Activated CD8-positive, alpha-beta T cell treated with anti-CD3 and anti-CD28 coated beads for 36 hours (primary cell): Measurements from ENCODE around the gene B3GALT6. TPM values are rescaled to one million over a fixed set of nuclear protein-coding genes. Genes with fewer than 3 reads are reported as not detected.
A peak's percentile ranks its signal among the peaks of the same experiment; 100 is the strongest.

Source experiments
- ATAC-seq: fragments of 200-7000 bp; cut with Tn5 transposase; one replicate; pipeline ENCODE4 v1.10.0; 2021; ENCODE audit warnings: mild to moderate bottlenecking, moderate library complexity
- CTCF ChIA-PET: fragments of 350-600 bp; sonication (Branson Sonifier 250); formaldehyde crosslinking; loops from one replicate; lab custom pipeline; 2021; ENCODE audit warnings: antibody characterized with exemption; lab: Charles Lee
- POLR2A ChIA-PET: fragments of 350-600 bp; sonication (Branson Sonifier 250); formaldehyde crosslinking; loops from one replicate; lab custom pipeline; 2021; ENCODE audit warnings: antibody characterized with exemption; lab: Charles Lee
- DNase-seq: peaks from one replicate; pipeline ENCODE4 v3.0.0-alpha.2; 2020
- H3K27ac Mint-ChIP-seq: one replicate; pipeline ENCODE4 v1.8.0; 2021; ENCODE audit warnings: mild to moderate bottlenecking, mixed read lengths
- H3K27me3 Mint-ChIP-seq: one replicate; pipeline ENCODE4 v1.8.0; 2021; ENCODE audit warnings: mixed read lengths
- H3K36me3 Mint-ChIP-seq: one replicate; pipeline ENCODE4 v1.8.0; 2021; ENCODE audit warnings: low read depth, mixed read lengths
- H3K4me1 Mint-ChIP-seq: one replicate; pipeline ENCODE4 v1.8.0; 2021; ENCODE audit warnings: low read depth, mixed read lengths
- H3K4me3 Mint-ChIP-seq: one replicate; pipeline ENCODE4 v1.8.0; 2021; ENCODE audit warnings: mild to moderate bottlenecking, moderate library complexity, mixed read lengths
- H3K9me3 Mint-ChIP-seq: one replicate; pipeline ENCODE4 v1.8.0; 2021; ENCODE audit warnings: mixed read lengths
- intact Hi-C: fragments of 100-400 bp; cut with micrococcal nuclease; formaldehyde crosslinking; loops from one replicate; pipeline ENCODE4 v1.10.0; 2022
- total RNA-seq, 2 experiments: library from RNA; stranded (reverse); gene quantifications; one replicate each; pipeline ENCODE4 v1.2.3, GENCODE V29; 2021
- TF ChIP-seq, protein P1 (sequence below): fragments of 200-600 bp; IDR thresholded peaks from one replicate; pipeline ENCODE4 v1.8.0; 2022; ENCODE audit warnings: antibody characterized with exemption, mild to moderate bottlenecking

B3GALT6 gene
- total RNA-seq, 2 experiments from 2014 or later, result 13.1 to 14.3 TPM

GRCh38 chr1:1264026-1264425 is 32.0 kb downstream of the B3GALT6 start:
- ChIA-PET POLR2A (interaction anchor here (0.8 kb wide), 1 partner anchor 9 kb away, joined by 3 read pairs; the partner anchor contains the start of gene UBE2J2), CTCF (interaction anchor here (0.7 to 1.9 kb wide), 4 partner anchors 12 to 143 kb away, joined by 3 to 14 read pairs (median 5); no protein-coding TSS in a partner anchor)
- DNase-seq, result no peak
- H3K36me3 Mint-ChIP-seq, result peaks cover 36% of the 10 kb centered on the region
- H3K27ac Mint-ChIP-seq, result no peak overlapping the region
- intact Hi-C loops, result no loop called here
- ATAC-seq, result no peak
- TF ChIP-seq, protein P1, sequence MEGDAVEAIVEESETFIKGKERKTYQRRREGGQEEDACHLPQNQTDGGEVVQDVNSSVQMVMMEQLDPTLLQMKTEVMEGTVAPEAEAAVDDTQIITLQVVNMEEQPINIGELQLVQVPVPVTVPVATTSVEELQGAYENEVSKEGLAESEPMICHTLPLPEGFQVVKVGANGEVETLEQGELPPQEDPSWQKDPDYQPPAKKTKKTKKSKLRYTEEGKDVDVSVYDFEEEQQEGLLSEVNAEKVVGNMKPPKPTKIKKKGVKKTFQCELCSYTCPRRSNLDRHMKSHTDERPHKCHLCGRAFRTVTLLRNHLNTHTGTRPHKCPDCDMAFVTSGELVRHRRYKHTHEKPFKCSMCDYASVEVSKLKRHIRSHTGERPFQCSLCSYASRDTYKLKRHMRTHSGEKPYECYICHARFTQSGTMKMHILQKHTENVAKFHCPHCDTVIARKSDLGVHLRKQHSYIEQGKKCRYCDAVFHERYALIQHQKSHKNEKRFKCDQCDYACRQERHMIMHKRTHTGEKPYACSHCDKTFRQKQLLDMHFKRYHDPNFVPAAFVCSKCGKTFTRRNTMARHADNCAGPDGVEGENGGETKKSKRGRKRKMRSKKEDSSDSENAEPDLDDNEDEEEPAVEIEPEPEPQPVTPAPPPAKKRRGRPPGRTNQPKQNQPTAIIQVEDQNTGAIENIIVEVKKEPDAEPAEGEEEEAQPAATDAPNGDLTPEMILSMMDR, result no peak
- no peaks in the 10 kb centered on the region for H3K9me3 Mint-ChIP-seq
- peaks cover 13% of the 10 kb centered on the region for H3K4me1 Mint-ChIP-seq
- H3K4me3 Mint-ChIP-seq, result no peak overlapping the region
- no peaks in the 10 kb centered on the region for H3K27me3 Mint-ChIP-seq

GRCh38 chr1:1264868-1265272 is 32.8 kb downstream of the B3GALT6 start:
- Mint-ChIP-seq H3K36me3 (peaks cover 29% of the 10 kb centered on the region), H3K27me3 (no peaks in the 10 kb centered on the region)
- intact Hi-C loops, result no loop called here

DNA sequence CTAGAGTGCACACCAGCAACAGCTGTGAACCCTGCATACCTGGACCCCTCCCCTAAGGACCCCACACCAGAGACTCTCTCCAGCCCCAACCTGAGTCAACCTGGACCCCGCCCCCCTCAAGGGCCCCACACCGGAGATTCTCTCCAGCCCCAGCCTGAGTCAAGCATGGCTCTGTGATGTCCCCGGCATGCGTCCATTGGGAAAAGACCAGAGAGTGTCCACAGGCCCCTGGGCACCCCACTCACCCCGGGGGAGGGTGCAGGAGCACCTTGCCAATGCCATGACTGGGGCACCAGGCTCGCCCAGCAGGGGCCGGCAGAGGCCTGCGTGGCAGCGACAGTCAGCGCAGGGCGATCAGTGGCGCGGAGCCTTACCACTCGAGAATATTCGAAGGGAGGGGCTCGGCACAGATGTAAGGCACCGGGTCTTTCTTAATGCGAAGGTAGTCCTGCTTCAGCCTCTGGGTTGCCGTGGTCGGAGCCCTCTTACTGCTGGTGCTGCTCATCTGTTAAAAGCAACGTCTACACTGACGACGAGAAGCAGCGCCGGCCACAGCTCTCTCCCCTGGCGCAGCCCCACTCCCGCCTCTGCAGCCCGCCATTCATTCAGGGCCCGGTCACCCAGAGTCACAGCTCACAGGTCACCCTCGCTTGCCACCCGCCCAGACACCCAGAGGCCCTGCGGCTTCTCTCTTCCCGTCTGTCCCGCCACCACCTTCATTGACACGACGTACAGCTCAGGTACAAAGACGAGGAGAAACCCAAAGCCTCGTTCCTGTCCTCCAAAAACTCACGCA is 35.6 kb downstream of the B3GALT6 start:
- Mint-ChIP-seq H3K4me1 (peaks cover 37% of the 10 kb centered on the region), H3K36me3 (peaks cover 37% of the 10 kb centered on the region), H3K27me3 (no peaks in the 10 kb centered on the region), H3K27ac (peak overlapping the region; percentile 11), H3K4me3 (no peak overlapping the region), H3K9me3 (no peaks in the 10 kb centered on the region)
- ChIA-PET POLR2A (interaction anchor here (1.1 kb wide), 1 partner anchor 154 kb away, joined by 3 read pairs; no protein-coding TSS in a partner anchor), CTCF (no interaction called here)
- intact Hi-C loops, result no loop called here
- DNase-seq (no peak), ATAC-seq (no peak)
- TF ChIP-seq, protein P1, result no peak

More at GRCh38 chr1:1264868-1265272, 32.8 kb downstream of the B3GALT6 start:
- H3K9me3 Mint-ChIP-seq, result no peaks in the 10 kb centered on the region
- peak; percentile 51 for DNase-seq
- ChIA-PET POLR2A (no interaction called here), CTCF (interaction anchor here (1.0 to 1.9 kb wide), 3 partner anchors 15 to 142 kb away, joined by 3 to 14 read pairs (median 7); no protein-coding TSS in a partner anchor)
- TF ChIP-seq, protein P1, result no peak
- peaks cover 16% of the 10 kb centered on the region for H3K4me1 Mint-ChIP-seq
- H3K4me3 Mint-ChIP-seq, result no peak overlapping the region
- no peak overlapping the region for H3K27ac Mint-ChIP-seq
- peak; percentile 51 for ATAC-seq

DNA sequence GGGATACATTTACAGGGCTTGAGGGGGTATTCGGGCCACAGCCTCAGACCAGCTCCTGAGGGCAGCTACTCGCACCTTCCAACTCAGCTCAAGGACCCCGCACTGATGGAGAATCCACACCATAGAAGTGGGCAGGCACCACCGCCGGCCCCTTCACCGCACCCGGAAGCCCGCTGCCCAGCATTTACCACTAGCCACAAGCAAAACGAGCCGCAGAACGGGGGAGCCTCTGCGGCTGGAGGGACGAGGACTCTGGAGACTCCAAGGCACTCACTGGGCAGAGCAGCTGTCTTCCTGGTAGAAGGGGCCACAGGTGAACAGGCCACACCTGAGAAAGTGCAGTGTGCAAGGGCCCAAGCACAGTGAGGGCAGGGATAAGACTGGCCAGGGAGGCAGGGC is 36.2 kb downstream of the B3GALT6 start:
- ATAC-seq (no peak), DNase-seq (no peak)
- Mint-ChIP-seq H3K36me3 (peaks cover 38% of the 10 kb centered on the region), H3K27ac (peak overlapping the region; percentile 11), H3K27me3 (no peaks in the 10 kb centered on the region), H3K4me3 (no peak overlapping the region), H3K4me1 (peaks cover 39% of the 10 kb centered on the region), H3K9me3 (no peaks in the 10 kb centered on the region)
- CTCF ChIA-PET, result no interaction called here
- TF ChIP-seq, protein P1, result no peak
- intact Hi-C loops, result no loop called here
- POLR2A ChIA-PET, result interaction anchor here (1.1 kb wide), 1 partner anchor 155 kb away, joined by 3 read pairs; no protein-coding TSS in a partner anchor

DNA sequence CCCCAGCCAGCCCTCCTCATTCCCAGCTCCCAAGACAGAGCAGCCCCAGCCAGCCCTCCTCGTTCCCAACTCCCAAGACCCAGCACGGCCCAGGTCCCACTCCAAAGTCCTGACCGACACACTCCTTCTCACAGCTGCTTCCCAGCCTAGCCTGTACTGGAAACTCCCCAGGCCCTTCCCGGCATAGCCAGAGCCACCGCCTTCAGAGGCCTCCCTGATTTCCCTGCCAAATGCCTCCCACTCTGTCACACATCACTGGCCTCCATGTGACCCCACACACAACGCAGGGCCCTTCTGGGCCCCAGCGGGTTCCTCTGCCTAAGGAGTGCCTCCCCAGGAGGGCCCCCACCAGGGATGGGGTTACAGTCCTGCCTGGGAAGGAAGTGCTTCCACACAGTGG is 38.8 kb downstream of the B3GALT6 start:
- no peak for ATAC-seq
- peak overlapping the region; percentile 60 for H3K4me3 Mint-ChIP-seq
- no peak for DNase-seq
- CTCF ChIA-PET, result interaction anchor here (1.3 to 2.3 kb wide), 3 partner anchors 10 to 238 kb away, joined by 3 to 9 read pairs (median 4); no protein-coding TSS in a partner anchor
- no peaks in the 10 kb centered on the region for H3K9me3 Mint-ChIP-seq
- intact Hi-C loops, result no loop called here
- peaks cover 33% of the 10 kb centered on the region for H3K36me3 Mint-ChIP-seq
- H3K27ac Mint-ChIP-seq, result peak overlapping the region; percentile 47
- TF ChIP-seq, protein P1, result no peak
- no peaks in the 10 kb centered on the region for H3K27me3 Mint-ChIP-seq
- peaks cover 42% of the 10 kb centered on the region for H3K4me1 Mint-ChIP-seq
- POLR2A ChIA-PET, result interaction anchor here (0.9 to 1.5 kb wide), 3 partner anchors 20 to 102 kb away, joined by 3 read pairs; no protein-coding TSS in a partner anchor
